HEK293 (cell line): Measurements from ENCODE around the gene OR4K1.

ENCODE experiments used
- TCF7L2 ChIP-seq: IDR thresholded peaks from 2 replicates; pipeline ENCODE4 v1.6.1; 2011; ENCODE audit warnings: low read depth, mild to moderate bottlenecking, inconsistent platforms, low read length, moderate library complexity, borderline replicate concordance
- ZBTB20 ChIP-seq: fragments of 450-650 bp; formaldehyde crosslinking; IDR thresholded peaks from 2 replicates; pipeline ENCODE4 v1.5.1; 2016; ENCODE audit warnings: missing biosample characterization, missing genetic modification characterization
- ZBTB7A ChIP-seq: fragments of 450-650 bp; formaldehyde crosslinking; IDR thresholded peaks from 2 replicates; pipeline ENCODE4 v1.5.1; 2016; ENCODE audit warnings: low read depth, missing biosample characterization, missing genetic modification characterization
- ZNF2 ChIP-seq: fragments of 450-650 bp; formaldehyde crosslinking; IDR thresholded peaks from 2 replicates; pipeline ENCODE4 v1.5.1; 2016; ENCODE audit warnings: missing biosample characterization, missing genetic modification characterization
- ZNF24 ChIP-seq: fragments of 450-650 bp; formaldehyde crosslinking; IDR thresholded peaks from 2 replicates; pipeline ENCODE4 v1.5.1; 2016; ENCODE audit warnings: missing biosample characterization, missing genetic modification characterization
- ZNF544 ChIP-seq: fragments of 450-650 bp; formaldehyde crosslinking; IDR thresholded peaks from 2 replicates; pipeline ENCODE4 v1.5.0; 2017; ENCODE audit warnings: missing biosample characterization, missing genetic modification characterization
- ZNF555 ChIP-seq: fragments of 450-650 bp; formaldehyde crosslinking; conservative IDR thresholded peaks from 2 replicates; pipeline ENCODE4 v1.5.1; 2017; ENCODE audit warnings: missing biosample characterization, mild to moderate bottlenecking, missing genetic modification characterization, inconsistent platforms
- ZNF626 ChIP-seq: fragments of 450-650 bp; sonication (Bioruptor Pico); formaldehyde crosslinking; IDR thresholded peaks from 2 replicates; pipeline ENCODE4 v1.5.1; 2018; ENCODE audit warnings: missing biosample characterization, missing genetic modification characterization, inconsistent platforms
- ZNF777 ChIP-seq: fragments of 450-650 bp; formaldehyde crosslinking; IDR thresholded peaks from 2 replicates; pipeline ENCODE4 v1.5.1; 2017; ENCODE audit warnings: missing biosample characterization, missing genetic modification characterization, borderline replicate concordance
- TF ChIP-seq, protein P1 (sequence below): fragments of 450-650 bp; formaldehyde crosslinking; IDR thresholded peaks from 2 replicates; pipeline ENCODE4 v1.5.1; 2016; ENCODE audit warnings: missing biosample characterization, missing genetic modification characterization
- TF ChIP-seq, protein P2 (sequence below): fragments of 450-650 bp; formaldehyde crosslinking; IDR thresholded peaks from 2 replicates; pipeline ENCODE4 v1.5.1; 2017; ENCODE audit warnings: missing biosample characterization, missing genetic modification characterization
- TF ChIP-seq, protein P3 (sequence below): fragments of 450-650 bp; formaldehyde crosslinking; optimal IDR thresholded peaks from 2 replicates; pipeline ENCODE3; 2016; ENCODE audit warnings: missing biosample characterization, mild to moderate bottlenecking, missing genetic modification characterization
- TF ChIP-seq, protein P4 (sequence below): fragments of 450-650 bp; formaldehyde crosslinking; IDR thresholded peaks from 2 replicates; pipeline ENCODE4 v1.5.1; 2016; ENCODE audit warnings: missing biosample characterization, missing genetic modification characterization

DNA sequence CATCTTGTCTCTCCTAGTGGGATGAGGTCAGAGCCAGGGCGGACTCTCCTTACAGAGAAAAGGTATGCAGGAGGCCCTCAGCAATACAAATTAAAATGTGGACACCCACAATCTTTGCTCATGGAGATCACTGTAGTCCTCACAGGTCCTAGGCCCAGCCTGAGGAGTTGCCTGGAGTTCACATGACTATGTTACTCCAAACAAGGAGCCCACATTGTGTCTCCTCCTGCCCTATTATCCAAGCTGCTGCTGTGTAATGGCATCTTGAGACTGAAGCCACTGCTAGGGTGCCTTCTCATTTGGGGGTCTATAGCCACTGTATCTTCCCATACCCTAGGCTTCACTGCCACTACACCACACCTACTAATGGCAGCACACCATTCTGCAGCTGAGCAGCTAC is 11.0 kb downstream of the OR4K1 start:
- TF ChIP-seq, protein P1, sequence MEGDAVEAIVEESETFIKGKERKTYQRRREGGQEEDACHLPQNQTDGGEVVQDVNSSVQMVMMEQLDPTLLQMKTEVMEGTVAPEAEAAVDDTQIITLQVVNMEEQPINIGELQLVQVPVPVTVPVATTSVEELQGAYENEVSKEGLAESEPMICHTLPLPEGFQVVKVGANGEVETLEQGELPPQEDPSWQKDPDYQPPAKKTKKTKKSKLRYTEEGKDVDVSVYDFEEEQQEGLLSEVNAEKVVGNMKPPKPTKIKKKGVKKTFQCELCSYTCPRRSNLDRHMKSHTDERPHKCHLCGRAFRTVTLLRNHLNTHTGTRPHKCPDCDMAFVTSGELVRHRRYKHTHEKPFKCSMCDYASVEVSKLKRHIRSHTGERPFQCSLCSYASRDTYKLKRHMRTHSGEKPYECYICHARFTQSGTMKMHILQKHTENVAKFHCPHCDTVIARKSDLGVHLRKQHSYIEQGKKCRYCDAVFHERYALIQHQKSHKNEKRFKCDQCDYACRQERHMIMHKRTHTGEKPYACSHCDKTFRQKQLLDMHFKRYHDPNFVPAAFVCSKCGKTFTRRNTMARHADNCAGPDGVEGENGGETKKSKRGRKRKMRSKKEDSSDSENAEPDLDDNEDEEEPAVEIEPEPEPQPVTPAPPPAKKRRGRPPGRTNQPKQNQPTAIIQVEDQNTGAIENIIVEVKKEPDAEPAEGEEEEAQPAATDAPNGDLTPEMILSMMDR (tag by site-specific recombination): no peak
- no peak for TF ChIP-seq ZNF555 (tag by site-specific recombination)
- TF ChIP-seq TCF7L2: no peak
- TF ChIP-seq ZNF777: no peak
- no peak for TF ChIP-seq ZBTB20 (tag by site-specific recombination)
- TF ChIP-seq, protein P2, sequence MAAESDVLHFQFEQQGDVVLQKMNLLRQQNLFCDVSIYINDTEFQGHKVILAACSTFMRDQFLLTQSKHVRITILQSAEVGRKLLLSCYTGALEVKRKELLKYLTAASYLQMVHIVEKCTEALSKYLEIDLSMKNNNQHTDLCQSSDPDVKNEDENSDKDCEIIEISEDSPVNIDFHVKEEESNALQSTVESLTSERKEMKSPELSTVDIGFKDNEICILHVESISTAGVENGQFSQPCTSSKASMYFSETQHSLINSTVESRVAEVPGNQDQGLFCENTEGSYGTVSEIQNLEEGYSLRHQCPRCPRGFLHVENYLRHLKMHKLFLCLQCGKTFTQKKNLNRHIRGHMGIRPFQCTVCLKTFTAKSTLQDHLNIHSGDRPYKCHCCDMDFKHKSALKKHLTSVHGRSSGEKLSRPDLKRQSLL (tag by site-specific recombination): no peak
- TF ChIP-seq, protein P3, sequence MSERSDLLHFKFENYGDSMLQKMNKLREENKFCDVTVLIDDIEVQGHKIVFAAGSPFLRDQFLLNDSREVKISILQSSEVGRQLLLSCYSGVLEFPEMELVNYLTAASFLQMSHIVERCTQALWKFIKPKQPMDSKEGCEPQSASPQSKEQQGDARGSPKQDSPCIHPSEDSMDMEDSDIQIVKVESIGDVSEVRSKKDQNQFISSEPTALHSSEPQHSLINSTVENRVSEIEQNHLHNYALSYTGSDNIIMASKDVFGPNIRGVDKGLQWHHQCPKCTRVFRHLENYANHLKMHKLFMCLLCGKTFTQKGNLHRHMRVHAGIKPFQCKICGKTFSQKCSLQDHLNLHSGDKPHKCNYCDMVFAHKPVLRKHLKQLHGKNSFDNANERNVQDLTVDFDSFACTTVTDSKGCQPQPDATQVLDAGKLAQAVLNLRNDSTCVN (tag by site-specific recombination): no peak
- TF ChIP-seq ZNF626: no peak
- no peak for TF ChIP-seq ZNF2 (tag by site-specific recombination)
- TF ChIP-seq ZNF544 (tag by site-specific recombination): no peak
- TF ChIP-seq, protein P4, sequence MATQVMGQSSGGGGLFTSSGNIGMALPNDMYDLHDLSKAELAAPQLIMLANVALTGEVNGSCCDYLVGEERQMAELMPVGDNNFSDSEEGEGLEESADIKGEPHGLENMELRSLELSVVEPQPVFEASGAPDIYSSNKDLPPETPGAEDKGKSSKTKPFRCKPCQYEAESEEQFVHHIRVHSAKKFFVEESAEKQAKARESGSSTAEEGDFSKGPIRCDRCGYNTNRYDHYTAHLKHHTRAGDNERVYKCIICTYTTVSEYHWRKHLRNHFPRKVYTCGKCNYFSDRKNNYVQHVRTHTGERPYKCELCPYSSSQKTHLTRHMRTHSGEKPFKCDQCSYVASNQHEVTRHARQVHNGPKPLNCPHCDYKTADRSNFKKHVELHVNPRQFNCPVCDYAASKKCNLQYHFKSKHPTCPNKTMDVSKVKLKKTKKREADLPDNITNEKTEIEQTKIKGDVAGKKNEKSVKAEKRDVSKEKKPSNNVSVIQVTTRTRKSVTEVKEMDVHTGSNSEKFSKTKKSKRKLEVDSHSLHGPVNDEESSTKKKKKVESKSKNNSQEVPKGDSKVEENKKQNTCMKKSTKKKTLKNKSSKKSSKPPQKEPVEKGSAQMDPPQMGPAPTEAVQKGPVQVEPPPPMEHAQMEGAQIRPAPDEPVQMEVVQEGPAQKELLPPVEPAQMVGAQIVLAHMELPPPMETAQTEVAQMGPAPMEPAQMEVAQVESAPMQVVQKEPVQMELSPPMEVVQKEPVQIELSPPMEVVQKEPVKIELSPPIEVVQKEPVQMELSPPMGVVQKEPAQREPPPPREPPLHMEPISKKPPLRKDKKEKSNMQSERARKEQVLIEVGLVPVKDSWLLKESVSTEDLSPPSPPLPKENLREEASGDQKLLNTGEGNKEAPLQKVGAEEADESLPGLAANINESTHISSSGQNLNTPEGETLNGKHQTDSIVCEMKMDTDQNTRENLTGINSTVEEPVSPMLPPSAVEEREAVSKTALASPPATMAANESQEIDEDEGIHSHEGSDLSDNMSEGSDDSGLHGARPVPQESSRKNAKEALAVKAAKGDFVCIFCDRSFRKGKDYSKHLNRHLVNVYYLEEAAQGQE (tag by site-specific recombination): no peak
- no peak for TF ChIP-seq ZBTB7A (tag by site-specific recombination)
- TF ChIP-seq ZNF24: no peak
